K562 (cell line): ENCODE measurements around the gene CARM1.

Experiments
- HINFP ChIP-seq: fragments of 450-650 bp; conservative IDR thresholded peaks from 2 replicates; pipeline ENCODE4 v1.6.1; 2016; ENCODE audit warnings: missing genetic modification characterization, low read depth, mild to moderate bottlenecking, control low read depth, missing compliant biosample characterization
- MXI1 ChIP-seq: IDR thresholded peaks from 2 replicates; pipeline ENCODE4 v1.6.1; 2011; ENCODE audit warnings: low read depth, mild to moderate bottlenecking, improper control_type of control experiment, low read length
- RCOR1 ChIP-seq, 2 experiments: IDR thresholded peaks; 2 replicates each; pipeline ENCODE4 v1.6.1; 2012; ENCODE audit warnings: low read depth in 2 of 2, low read length in 2 of 2, borderline replicate concordance in 1 of 2, improper control_type of control experiment in 1 of 2
- TF ChIP-seq, protein P1 (sequence below): fragments of 250-450 bp; sonication (Bioruptor Pico); IDR thresholded peaks from 2 replicates; pipeline ENCODE4 v1.5.0; 2021; ENCODE audit warnings: mild to moderate bottlenecking, moderate library complexity

GRCh38 chr19:10850631-10851030 lies 20.7 kb upstream of the CARM1 start:
- TF ChIP-seq, protein P1, sequence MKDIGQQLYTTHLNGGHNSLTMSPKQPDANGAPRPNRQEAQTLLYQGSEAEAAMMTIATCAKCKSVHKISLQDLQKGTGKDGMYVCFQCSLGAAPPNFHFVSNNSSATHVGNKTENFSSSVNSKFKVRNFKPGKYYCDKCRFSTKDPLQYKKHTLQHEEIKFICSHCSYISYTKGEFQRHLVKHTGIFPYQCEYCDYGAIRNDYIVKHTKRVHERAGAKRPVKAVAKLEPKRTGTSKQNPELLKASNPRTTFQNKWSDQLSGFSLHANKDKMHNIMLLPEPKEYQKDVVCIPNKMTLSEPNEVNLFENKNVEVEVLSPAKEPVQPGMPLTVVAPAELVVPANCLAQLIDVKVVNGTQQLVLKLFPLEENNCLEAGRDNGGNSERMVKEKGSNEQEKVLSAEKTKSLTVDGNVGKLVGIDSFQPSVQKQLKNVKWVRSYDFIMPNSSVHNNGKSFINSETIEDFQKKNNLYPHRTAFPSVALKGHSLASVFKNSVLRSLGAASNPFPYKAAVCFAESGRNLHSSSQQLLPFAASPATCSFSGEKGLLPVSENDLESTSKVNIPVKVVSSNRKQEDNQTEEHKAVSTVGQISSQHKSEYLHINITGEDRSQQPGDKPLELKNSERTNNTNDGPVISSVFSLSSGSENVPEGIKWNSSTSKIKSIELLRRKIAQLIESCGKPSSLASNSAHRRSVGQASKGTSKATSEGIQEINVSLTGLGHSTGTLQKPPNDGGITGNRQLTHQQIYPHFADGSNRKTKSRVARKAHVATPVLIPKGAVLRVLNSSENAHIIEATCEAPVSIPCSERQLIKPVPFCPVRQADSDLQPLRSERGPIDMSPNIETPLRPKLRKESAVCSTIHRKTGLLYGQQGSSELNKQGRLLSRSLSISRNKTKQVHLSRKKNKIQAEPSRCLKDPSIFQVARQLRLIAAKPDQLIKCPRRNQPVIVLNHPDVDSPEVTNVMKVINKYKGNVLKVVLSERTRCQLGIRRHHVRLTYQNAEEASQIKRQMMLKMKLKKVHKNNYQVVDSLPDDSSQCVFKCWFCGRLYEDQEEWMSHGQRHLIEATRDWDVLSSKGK (CRISPR knock-in tag): no peak
- no peak for TF ChIP-seq RCOR1 (IDR thresholded peaks at IDR 0.05; ENCODE audit: borderline replicate concordance in 1 of 2, low read depth in 2 of 2, low read length in 2 of 2)
- TF ChIP-seq HINFP: no peak
- TF ChIP-seq MXI1: no peak
